ENCODE data around the gene ADD3. TPM values are rescaled to one million over a fixed set of nuclear protein-coding genes. Genes with fewer than 3 reads are reported as not detected.
"Not testable (repeated sequence)": the region's sequence is repeated elsewhere in the genome, so short reads cannot be mapped to it uniquely, and the experiment has no call there.

The ADD3 gene
- total RNA-seq, 6 experiments from 2014 or later: 11.7 to 71.3 (median 16.2) TPM

- Histone ChIP-seq H3K4me1 (no peaks in the 10 kb centered on the region), H3K27me3 (no peaks in the 10 kb centered on the region), H3K27ac (no peak overlapping the region), H3K4me3 (no peak overlapping the region), H3K36me3 (peaks cover 0 to 6% (median 0%) of the 10 kb centered on the region in 4 donors), H3K9me3 (no peaks in the 10 kb centered on the region)
- 64% methylated on average over 1 of the region's 1 CpG for WGBS (ENCODE audit: insufficient coverage, low coverage, low lambda C conversion rate, missing lambda C conversion rate)
- DNase-seq (no peak), ATAC-seq (no peak)
- no peak for TF ChIP-seq POLR2A (IDR thresholded peaks at IDR 0.05)
- TF ChIP-seq CTCF (IDR thresholded peaks at IDR 0.05): no peak
- intact Hi-C loops (cut with DNase I): no loop called here
Observed at GRCh38 chr10:110118891-110119621, 111.3 kb downstream of the ADD3 start.

GRCh38 chr10:110123594-110123993 is 115.8 kb downstream of the ADD3 start:
- DNase-seq: no peak
- peaks cover 0 to 6% (median 0%) of the 10 kb centered on the region in 4 donors for H3K36me3 ChIP-seq
- TF ChIP-seq CTCF (IDR thresholded peaks at IDR 0.05) (no peak), POLR2A (IDR thresholded peaks at IDR 0.05) (no peak)
- H3K27me3 ChIP-seq: no peaks in the 10 kb centered on the region
- no peak overlapping the region for H3K27ac ChIP-seq
- H3K9me3 ChIP-seq: no peaks in the 10 kb centered on the region
- H3K4me1 ChIP-seq: no peaks in the 10 kb centered on the region
- H3K4me3 ChIP-seq: no peak overlapping the region
- ATAC-seq: no peak
- intact Hi-C loops (cut with DNase I): no loop called here
- 92% methylated on average over 2 of the region's 2 CpGs for WGBS (ENCODE audit: insufficient coverage, low coverage, low lambda C conversion rate, missing lambda C conversion rate)

- Histone ChIP-seq H3K4me3 (no peak overlapping the region), H3K36me3 (peaks cover 0 to 6% (median 0%) of the 10 kb centered on the region in 4 donors), H3K9me3 (no peaks in the 10 kb centered on the region), H3K27ac (no peak overlapping the region), H3K27me3 (no peaks in the 10 kb centered on the region), H3K4me1 (no peaks in the 10 kb centered on the region)
- no peak for DNase-seq
- no peak for ATAC-seq
- intact Hi-C loops (cut with DNase I): no loop called here
- TF ChIP-seq POLR2A (IDR thresholded peaks at IDR 0.05): no peak
- no peak for TF ChIP-seq CTCF (IDR thresholded peaks at IDR 0.05)
Observed at GRCh38 chr10:110129490-110129889, 121.7 kb downstream of the ADD3 start.

- DNase-seq: no peak
- no peak for TF ChIP-seq CTCF (IDR thresholded peaks at IDR 0.05)
- TF ChIP-seq POLR2A (IDR thresholded peaks at IDR 0.05): no peak
- peak in 1 of 4 donors; percentile 22 for ATAC-seq
- intact Hi-C loops (cut with DNase I): no loop called here
- Histone ChIP-seq H3K9me3 (no peaks in the 10 kb centered on the region), H3K4me3 (no peak overlapping the region), H3K27me3 (no peaks in the 10 kb centered on the region), H3K36me3 (peaks cover 0 to 6% (median 0%) of the 10 kb centered on the region in 4 donors), H3K27ac (no peak overlapping the region), H3K4me1 (peaks cover 0 to 13% (median 0%) of the 10 kb centered on the region in 4 donors)
- WGBS (ENCODE audit: insufficient coverage, low coverage, low lambda C conversion rate, missing lambda C conversion rate): 51% methylated on average over 3 of the region's 3 CpGs
Observed at GRCh38 chr10:110134917-110135316, 127.1 kb downstream of the ADD3 start.

GRCh38 chr10:110135836-110136235 is 128.1 kb downstream of the ADD3 start:
- intact Hi-C loops (cut with DNase I); H3K27me3 ChIP-seq; DNase-seq; H3K9me3 ChIP-seq; H3K4me3 ChIP-seq; H3K27ac ChIP-seq; H3K36me3 ChIP-seq: not testable (repeated sequence)
- peak in 1 of 4 donors; percentile 33 for ATAC-seq
- H3K4me1 ChIP-seq: peaks cover 0 to 15% (median 0%) of the 10 kb centered on the region in 4 donors
- WGBS (ENCODE audit: insufficient coverage, low coverage, low lambda C conversion rate, missing lambda C conversion rate): 89% methylated on average over 6 of the region's 6 CpGs

Measured in right lobe of liver (tissue), 6 donors.